ENCODE measurements around the gene MIEF1.

MIEF1 gene

GRCh38 chr22:39470451-39471291 lies 31.4 kb upstream of the MIEF1 start:
- DNase-seq (ENCODE audit: low read depth in 1 of 2, low spot score in 1 of 2) = no peak

DNA sequence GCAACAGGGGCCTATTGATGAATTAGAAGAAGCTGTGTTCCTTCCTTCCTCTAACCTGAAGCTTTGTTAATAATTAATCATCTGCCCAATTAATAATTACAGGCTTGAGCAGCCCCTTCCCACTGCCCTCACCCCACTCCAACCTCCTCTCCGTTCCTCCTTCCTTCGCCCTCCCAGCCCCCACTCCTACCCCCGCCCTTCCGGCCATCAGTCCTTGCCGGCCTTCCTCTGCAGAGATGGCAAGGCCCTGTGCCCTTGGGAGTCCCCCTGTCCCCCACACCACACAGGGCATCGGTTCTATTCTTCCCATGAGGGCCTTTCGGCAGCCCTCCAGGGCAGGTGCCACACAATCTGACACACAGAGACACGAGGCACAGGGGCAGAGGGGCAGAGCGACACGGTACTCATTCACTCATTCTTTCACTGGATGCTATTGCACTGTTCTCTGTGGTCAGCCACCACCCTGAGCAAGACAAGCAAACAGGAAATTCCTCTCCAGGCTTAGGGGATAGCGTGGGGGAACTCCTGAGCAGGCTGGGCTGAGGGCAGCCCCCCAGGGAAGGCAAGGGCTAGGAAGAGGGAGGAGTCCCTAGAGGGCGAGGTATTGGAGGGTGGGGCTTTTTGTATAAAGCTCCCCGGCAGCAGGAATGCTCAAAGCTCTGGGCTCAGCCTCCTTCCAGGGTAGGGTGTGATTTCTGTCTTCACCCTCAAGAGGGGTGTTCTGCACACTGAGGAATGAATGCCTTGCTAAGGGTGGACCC lies 30.5 kb upstream of the MIEF1 start:
- DNase-seq (ENCODE audit: low read depth in 1 of 2, low spot score in 1 of 2) = no peak

- DNase-seq (ENCODE audit: low read depth in 1 of 2, low spot score in 1 of 2) = no peak
Measured at GRCh38 chr22:39472570-39473556, 29.2 kb upstream of the MIEF1 start.

- no peak for DNase-seq (ENCODE audit: low read depth in 1 of 2, low spot score in 1 of 2)
Measured at GRCh38 chr22:39473851-39474250, 28.2 kb upstream of the MIEF1 start.

DNA sequence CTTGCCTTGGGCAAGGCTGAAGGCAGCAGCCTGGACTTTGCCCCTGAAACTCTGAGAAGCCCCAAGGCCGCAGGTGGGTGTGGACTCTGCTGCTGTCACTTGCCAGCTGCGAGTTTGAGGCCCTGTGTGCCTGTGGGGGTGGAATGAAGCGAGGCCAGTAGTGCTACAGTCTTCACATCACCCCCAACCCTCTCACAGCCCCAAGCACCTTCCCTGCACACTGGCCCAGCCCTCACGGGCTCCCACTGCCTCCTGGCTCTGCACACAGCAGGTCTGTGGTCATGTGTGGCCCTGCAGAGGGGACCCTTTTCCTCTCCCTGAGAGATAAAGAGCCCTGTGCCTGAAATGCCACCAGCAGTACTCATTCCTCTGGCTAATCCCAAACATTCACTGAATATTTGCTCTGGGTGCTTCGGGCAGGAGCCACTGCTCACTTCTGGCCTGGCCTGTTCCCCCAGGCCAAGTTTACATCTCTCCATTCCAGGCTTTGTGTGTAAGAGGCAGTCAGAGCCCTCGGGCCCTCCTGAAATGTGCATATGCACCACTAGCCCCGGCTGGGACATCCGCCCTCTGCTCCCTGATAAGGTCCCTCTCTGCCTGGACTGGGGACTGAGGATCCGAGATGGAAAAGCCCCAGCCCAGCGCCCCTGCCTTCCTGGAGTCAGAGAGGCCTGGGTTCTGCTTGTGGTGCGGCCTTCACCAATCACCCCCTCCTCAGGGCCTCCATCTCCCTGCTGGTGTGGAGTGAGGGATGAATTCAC lies 27.6 kb upstream of the MIEF1 start:
- DNase-seq (ENCODE audit: low read depth in 1 of 2, low spot score in 1 of 2) = no peak

- no peak for DNase-seq (ENCODE audit: low read depth in 1 of 2, low spot score in 1 of 2)
Measured at GRCh38 chr22:39475337-39475736, 26.8 kb upstream of the MIEF1 start.

GRCh38 chr22:39475902-39476301 lies 26.2 kb upstream of the MIEF1 start:
- DNase-seq (ENCODE audit: low read depth in 1 of 2, low spot score in 1 of 2) = no peak

- no peak for DNase-seq (ENCODE audit: low read depth in 1 of 2, low spot score in 1 of 2)
Measured at GRCh38 chr22:39476664-39477063, 25.4 kb upstream of the MIEF1 start.

- no peak for DNase-seq (ENCODE audit: low read depth in 1 of 2, low spot score in 1 of 2)
Measured at GRCh38 chr22:39477542-39477941, 24.5 kb upstream of the MIEF1 start.

- DNase-seq (ENCODE audit: low read depth in 1 of 2, low spot score in 1 of 2) = no peak
Measured at GRCh38 chr22:39478441-39478850, 23.6 kb upstream of the MIEF1 start.

- DNase-seq (ENCODE audit: low read depth in 1 of 2, low spot score in 1 of 2) = no peak
Measured at GRCh38 chr22:39479254-39479653, 22.8 kb upstream of the MIEF1 start.

GRCh38 chr22:39480557-39480956 lies 21.5 kb upstream of the MIEF1 start:
- DNase-seq (ENCODE audit: low read depth in 1 of 2, low spot score in 1 of 2) = no peak

DNA sequence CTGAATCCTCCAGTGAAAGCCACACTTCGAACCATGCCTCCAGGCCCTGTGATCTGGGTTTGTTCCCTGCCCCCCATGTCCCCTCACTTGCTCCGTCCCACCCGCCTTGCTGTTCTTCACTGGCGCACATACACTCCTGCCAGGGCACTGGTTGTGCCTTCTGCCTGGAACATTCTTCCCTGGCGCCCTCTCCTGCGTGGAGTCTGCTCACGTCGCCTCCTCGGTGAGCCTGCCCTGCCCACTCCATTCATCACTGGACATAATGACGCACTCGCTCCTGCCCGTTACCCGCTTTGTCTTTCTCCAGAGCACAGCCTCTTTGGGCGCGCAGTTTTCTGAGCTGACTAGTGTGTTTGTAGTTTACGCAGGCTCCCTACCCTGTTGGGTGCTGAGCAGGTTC lies 21.0 kb upstream of the MIEF1 start:
- DNase-seq (ENCODE audit: low read depth in 1 of 2, low spot score in 1 of 2) = no peak

GRCh38 chr22:39481595-39481994 lies 20.5 kb upstream of the MIEF1 start:
- no peak for DNase-seq (ENCODE audit: low read depth in 1 of 2, low spot score in 1 of 2)

DNA sequence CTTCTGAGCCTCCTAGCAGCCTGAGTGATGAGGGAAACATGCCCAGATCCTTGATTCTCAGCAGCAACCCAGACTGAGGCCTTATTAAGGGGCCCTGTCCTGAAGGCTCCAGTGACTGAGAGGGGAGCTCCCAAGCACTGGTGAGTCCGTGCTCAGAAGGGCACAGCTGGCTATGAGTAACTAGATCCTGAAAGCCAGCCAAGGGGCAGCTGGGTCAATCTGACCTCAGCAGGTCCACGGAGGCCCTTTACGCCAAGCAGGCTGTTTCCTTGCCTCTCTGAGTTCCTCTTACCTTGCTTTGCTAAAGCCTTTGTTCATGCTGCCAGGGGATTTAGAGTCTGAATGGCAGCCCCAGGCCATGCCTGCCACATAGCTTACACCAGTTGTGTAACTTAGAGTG lies 19.3 kb upstream of the MIEF1 start:
- DNase-seq (ENCODE audit: low read depth in 1 of 2, low spot score in 1 of 2) = no peak

DNA sequence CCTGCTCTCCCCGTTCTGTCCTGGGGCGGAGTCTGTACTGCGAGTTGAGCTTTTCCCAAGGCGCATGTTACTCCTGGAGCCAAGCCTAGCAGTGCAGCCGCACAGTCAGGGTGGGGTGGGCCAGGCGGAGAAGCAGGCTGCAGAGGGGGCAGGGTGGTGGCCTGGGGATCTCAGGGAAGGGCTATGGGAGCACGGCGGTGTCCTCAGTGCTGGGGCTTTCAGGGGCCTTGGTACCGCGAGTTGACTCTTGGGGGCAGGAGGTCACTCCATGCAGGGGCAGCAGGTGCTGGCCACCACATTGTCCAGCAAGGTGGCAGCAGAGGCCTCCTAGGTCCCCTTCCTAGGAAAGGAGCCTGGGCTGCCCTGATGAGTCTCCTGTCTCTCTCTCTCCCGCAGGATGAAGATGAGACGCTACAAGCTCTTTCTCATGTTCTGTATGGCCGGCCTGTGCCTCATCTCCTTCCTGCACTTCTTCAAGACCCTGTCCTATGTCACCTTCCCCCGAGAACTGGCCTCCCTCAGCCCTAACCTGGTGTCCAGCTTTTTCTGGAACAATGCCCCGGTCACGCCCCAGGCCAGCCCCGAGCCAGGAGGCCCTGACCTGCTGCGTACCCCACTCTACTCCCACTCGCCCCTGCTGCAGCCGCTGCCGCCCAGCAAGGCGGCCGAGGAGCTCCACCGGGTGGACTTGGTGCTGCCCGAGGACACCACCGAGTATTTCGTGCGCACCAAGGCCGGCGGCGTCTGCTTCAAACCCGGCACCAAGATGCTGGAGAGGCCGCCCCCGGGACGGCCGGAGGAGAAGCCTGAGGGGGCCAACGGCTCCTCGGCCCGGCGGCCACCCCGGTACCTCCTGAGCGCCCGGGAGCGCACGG lies 14.9 kb upstream of the MIEF1 start:
- DNase-seq (ENCODE audit: low read depth in 1 of 2, low spot score in 1 of 2) = no peak

GRCh38 chr22:39487826-39488520 lies 14.1 kb upstream of the MIEF1 start:
- no peak for DNase-seq (ENCODE audit: low read depth in 1 of 2, low spot score in 1 of 2)

- DNase-seq (ENCODE audit: low read depth in 1 of 2, low spot score in 1 of 2) = no peak
Measured at GRCh38 chr22:39488563-39489083, 13.5 kb upstream of the MIEF1 start.

Data from activated CD4-positive, alpha-beta T cell treated with anti-CD3 and anti-CD28 coated beads, Interleukin-2, amount 50 U/mL, for 24 hours (primary cell).